HG03175 (cell line): ENCODE results near the gene RABL6.
"Not testable (repeated sequence)": the region's sequence is repeated elsewhere in the genome, so short reads cannot be mapped to it uniquely, and the experiment has no call there.

Experiments used
- ATAC-seq: cut with Tn5 transposase; IDR thresholded peaks from one replicate; pipeline ENCODE4 v1.9.1; 2021; ENCODE audit warnings: mild to moderate bottlenecking, moderate library complexity; ENCODE audit not compliant: unreplicated experiment

RABL6 gene

DNA sequence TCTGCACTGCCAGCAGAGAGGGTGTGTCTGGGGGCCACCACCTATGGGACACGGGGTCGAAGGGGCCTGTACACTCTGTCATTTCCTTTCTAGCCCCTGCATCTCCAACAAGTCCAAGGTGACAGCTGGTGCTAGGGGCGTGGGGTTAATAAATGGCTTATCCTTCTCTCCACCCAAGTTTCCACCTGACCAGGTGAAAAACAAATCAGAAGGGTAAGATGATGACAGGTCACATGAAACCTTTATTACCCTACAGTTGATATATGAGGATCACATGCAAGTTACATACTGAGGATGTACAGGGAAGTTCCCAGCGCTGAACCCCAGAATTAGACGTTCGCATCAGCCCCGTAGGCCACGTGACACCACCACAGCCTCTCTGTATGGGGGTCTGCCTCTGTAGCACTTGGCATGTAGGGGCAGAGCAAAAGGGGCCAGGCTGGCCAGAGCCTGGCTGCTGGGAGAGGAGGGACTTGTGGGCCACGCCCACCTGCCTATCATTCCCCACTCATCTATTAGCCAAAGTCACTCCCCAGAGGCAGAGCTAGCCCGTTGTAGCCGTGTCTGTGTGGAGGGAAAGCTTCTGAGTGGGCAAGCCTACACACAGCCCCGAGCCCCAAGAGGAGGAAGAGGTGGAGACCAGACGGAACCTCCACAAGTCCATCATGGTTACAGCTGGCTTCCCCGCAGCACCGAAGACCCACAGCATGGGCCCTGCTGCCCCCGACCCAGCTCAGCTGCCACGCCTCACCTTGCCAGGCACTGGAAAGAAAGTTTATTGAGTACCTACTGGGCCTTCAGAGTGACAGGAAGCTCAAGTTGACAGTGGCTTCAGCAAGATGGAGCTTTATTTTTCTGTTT lies 14.4 kb upstream of the RABL6 start:
- ATAC-seq, result no peak

DNA sequence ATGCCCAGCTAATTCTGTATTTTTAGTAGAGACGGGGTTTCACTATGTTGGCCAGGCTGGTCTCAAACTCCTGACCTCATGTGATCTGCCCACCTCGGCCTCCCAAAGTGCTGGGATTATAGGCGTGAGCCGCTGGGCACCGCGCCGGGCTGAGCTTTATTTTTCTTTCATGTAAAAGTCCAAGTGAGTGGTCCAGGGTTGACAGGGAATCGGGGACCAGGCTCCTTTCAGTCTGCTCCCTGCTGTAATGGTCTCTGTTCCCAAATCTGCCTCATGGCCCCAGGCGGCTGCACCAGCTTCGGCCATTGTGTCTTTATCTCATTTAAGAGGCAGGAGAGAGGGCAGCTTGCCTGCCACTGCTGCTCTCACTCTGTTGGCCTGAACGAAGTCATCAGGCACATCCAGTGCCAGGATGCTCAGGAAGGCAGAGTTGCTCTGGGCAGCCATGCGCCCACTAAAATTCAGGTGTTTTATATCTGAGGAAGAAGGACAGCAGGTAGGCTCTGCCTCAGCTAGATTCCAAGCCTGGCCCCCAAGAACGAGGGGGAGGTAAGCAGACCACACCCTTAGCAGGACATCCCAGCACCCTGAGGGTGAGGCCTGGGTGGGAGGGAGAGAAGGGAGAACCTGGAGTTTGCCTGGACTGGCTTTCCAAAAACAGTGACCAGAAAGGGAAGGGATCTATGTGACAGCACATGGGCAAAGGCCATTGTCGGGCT lies 13.3 kb upstream of the RABL6 start:
- ATAC-seq, result no peak

DNA sequence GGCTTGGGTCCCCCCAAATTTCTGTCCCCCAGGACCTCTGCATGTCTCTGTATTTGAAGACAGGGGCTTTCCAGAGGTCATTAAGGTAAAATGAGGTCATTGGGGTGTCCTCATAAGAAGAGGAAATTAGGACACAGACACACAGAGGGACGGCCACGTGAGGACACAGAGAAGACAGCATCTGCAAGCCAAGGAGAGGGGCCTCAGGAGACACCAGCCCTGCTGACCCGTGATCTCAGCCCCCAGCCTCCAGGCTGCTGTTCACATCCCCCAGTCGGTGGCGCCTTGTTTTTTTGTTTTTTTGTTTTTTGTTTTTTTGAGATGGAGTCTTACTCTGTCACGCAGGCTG lies 12.8 kb upstream of the RABL6 start:
- ATAC-seq, result no peak

DNA sequence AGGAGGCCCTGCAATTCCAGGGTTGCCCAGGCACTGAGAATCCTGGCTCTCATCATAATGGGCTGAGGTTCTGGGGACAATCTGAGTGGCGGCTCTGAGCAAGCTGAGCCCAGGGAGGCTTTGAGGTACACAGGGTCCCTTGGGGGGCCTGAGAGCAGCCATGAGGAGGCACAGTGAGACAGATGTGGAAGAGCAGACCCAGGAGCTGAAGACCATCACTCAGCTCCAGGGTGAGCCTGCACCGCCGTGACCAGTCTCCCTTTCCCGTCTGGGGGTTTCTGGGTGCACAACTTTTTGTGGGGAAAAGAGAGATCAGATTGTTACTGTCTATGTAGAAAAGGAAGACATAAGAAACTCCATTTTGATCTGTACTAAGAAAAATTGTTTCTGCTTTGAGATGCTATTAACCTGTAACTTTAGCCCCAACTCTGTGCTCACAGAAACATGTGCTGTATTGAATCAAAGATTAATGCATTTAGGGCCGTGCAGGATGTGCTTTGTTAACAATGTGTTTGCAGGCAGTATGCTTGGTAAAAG lies 11.4 kb upstream of the RABL6 start, which contains the start of gene CCDC183:
Gene CCDC183 (plus strand): TSS at position 101 of the 537 bp plus-strand sequence. CDS start 60 bp downstream, at position 161.
- no peak for ATAC-seq

DNA sequence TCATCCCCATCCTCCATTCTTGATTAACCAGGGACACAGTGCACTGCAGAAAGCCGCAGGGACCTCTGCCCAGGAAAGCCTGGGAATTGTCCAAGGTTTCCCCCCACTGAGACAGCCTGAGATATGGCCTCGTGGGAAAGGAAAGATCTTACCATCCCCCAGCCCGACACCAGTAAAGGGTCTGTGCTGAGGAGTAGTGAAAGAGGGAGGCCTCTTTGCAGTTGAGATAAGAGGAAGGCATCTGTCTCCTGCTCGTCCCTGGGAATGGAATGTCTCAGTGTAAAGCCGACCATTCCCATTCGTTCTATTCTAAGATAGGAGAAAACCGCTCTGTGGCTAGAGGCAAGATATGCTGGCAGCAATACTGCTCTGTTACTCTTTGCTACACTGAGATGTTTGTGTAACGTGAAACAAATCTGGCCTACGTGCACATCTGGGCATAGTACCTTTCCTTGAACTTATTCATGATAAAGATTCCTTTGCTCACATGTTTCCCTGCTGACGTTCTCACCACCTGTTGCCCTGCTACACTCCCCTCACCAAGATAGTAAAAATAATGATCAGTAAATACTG lies 10.9 kb upstream of the RABL6 start:
- not testable (repeated sequence) for ATAC-seq

DNA sequence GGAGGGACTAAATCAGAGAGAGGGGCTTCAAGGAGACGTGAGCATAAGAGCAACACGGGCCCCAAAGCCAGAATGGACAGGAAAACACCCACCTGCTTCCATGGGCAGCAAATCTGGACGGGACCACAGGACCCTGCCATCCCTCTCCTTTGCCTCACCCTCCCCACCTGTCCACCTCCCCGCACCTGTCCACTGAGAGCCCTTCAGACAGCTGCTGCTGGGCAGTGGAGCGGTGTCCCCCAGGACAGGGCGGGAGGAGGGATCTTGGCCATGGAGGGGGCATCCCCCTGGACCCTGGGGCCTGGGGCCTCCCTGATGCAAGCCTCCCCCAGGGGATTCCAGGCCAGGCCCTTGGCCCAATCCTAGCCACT lies 9.1 kb upstream of the RABL6 start:
- no peak for ATAC-seq

DNA sequence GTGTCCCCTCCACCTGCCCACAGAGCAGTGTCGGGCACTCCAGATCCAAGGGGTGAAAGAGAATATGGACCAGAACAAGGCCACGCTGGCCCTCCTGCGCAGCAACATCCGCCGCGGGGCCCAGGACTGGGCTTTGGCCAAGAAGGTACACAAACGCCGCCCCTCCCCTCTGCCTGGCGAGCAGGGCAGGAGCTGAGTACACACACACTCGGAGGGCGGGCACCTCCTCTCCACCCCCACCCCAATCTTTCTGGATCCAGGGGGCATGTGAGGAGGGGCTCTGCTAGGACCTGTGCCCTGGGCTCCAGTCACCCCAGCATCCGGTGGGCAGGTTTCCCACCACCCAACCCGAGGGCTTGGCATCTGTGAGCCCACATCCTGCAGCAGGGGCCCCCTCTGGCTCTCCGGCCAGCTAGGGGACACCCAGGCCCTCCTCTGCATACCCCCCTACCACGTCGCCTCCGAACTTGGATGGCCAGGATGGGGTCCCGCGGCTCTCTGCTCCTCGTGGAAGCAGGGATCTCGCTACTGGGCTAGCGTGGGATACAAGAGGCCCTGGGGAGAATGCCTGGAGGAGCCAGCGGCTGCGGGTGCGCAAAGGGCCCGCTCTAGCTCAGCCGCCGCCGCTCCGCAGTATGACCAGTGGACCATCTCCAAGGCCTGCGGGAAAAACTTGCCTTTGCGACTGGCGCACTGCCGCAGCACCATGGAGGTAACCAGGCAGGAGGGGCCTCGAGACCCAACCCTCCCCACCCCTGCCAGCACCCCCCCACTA lies 8.5 kb upstream of the RABL6 start:
- ATAC-seq, result no peak

DNA sequence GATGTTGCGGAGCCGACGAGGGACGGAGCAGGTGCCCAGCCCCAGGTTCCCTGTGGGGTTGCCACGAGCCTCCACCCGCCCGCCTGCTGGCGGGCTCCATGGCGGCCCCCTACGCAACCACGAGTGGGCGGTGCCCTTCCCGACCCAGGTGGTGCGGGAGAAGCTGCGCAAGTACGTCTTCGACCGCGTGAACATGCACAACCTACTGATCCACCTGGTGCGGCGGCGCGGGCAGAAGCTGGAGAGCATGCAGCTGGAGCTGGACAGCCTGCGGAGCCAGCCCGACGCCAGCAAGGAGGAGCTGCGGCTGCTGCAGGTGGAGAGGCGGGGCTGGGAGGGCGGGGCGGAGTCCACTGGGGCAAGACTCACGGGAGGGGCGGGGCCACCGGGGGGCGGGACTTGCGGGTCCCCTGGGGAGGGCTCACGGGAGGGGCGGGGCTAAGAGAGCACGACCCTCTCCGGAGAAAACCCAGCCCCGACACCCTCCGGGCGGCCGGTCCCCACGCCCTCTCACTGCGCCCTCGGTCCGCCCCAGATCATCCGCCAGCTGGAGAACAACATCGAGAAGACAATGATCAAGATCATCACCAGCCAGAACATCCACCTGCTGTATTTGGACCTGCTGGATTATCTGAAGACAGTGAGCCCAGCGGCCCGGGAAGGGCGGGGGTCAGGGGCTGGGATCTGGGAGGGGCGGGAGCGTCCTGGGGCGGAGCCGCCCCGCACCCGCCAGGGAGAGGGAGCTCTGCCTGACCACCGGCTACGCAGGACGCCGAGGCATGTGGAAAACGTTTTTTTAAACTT lies 7.7 kb upstream of the RABL6 start:
- ATAC-seq, result peak; percentile 51

DNA sequence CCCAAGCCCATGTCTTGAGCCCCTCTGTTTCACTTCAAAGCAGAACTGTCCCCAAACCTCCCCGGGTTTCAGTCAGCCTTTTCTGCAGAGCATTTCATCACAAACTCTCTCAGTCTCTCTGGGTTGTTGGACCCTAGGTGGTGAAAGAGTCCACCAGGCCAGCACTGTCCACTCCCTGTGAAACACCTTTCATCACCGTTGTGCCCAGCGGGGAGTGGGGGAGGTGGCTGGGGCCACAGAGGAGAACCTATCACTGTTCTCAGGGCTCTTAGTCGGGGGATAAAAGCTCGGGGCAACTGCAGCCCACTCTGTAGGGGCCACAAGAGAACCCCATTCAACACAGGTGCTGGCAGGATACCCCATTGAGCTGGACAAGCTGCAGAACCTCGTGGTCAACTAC lies 5.4 kb upstream of the RABL6 start:
- ATAC-seq, result no peak

DNA sequence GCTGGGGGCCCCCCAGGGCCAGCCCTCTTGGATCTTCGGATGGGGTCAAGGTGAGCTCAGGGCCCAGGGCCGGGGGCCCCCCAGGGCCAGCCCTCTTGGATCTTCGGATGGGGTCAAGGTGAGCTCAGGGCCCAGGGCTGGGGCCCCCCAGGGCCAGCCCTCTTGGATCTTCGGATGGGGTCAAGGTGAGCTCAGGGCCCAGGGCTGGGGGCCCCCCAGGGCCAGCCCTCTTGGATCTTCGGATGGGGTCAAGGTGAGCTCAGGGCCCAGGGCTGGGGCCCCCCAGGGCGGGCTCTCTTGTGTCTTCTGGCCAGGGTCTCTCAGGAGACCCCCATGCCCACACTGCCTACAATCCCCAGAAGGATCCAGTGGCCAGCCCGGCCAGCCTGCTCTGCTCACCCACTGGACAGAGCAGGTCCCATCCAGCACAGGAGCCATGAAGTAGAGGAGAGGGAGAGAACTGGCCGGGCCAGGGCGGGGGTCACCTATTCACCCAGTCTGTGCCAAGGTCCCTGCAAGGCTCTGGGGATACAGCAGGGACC lies 4.7 kb upstream of the RABL6 start:
- ATAC-seq, result not testable (repeated sequence)

DNA sequence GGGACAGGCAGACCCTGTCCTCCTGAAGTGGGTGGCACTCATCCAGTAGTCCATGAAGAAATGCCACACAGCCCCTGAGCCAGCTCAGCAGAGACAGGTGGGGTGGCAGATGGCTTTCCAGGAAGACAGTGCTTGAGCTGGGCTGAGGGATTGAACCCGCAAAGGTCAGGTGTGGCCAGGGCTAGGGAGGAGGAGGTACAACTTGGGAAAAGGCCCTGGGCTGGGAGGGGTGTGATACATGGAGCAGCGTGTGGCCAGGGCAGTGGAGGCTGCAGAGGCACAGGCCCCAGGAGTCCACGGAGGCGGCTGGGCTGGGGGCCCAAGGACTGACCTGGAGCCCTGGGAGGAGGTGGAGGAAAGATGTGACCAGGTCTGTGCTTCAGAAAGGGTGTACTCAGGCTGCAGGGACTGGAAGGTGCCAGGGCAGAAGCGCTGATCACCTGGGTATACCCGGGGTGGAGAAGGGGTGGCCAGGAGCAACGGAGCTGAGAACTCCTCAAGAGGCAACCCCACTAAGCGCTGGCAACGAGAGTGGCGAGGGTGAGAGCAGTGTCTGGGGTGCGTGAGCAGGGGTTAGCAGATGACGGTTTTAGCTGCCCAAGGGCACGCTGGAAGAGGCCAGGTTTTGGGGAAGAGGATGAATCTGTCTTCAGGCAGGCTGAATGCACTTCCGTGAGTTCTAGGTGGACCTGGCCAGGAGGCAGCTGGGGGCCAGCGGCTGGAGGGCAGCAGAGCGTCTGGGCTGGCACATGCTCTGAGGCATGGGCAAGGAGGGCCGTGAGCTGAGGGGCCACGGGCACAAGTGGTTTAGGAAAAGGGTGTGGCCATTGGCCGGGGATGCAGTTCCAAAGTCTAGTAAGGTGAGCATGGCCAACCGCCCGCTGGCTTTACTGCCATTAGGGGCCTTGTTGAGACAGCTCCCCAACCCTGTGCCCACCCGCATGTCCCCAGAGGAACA lies 3.9 kb upstream of the RABL6 start:
- ATAC-seq, result no peak

DNA sequence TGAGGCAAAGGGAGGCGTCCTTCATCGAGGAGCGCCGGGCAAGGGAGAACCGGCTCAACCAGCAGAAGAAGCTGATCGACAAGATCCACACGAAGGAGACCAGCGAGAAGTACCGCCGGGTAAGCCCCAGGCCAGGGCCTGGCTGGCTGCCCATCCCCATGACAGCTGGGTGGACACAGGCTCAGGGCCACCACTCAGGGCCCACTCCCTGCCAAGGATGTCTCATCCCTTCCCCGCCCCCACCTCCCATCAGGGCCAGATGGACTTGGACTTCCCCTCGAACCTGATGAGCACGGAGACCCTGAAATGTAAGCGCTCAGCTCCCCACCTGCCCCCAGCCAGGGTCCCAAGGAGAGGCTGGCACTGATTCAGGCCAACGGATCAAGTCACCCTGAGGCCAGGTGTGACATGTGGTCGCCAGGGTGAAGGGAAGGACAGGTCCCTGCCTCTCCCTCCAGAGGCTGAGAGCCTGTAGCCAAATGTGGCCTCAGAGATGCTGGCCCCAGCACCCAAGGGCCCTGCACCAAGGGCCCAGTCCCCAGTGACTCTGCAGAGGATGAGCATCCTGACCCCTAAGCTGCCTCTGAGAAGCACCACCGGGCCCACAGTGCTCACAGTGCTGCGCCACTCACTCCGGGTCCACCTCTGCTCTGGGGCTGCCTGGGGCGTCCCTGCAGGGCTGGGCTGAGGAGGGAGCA lies 3.1 kb upstream of the RABL6 start:
- ATAC-seq, result no peak

DNA sequence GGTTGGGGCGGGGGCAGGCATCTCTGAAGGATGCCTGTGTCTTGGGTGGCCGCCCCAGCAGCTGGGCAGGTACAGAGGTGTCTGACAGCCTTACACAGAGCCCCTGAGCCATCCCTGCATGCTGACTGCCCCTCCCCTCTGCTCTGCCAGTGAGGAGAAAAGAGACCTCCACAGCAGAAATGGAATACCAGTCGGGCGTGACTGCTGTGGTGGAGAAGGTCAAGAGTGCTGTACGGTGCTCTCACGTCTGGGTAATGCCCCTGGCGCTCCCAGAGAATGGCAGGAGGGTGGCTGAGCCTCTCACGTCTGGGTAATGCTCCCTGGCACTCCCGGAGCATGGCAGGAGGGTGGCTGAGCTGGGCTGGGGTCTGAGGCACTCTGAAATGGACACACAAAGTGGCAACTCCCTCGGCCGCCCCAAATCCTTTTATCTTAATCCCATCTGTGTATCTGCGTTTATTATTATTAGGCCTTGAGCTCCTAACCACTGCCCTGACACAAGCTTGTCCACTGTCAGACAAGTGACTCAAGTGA lies 2.5 kb upstream of the RABL6 start:
- ATAC-seq, result no peak

DNA sequence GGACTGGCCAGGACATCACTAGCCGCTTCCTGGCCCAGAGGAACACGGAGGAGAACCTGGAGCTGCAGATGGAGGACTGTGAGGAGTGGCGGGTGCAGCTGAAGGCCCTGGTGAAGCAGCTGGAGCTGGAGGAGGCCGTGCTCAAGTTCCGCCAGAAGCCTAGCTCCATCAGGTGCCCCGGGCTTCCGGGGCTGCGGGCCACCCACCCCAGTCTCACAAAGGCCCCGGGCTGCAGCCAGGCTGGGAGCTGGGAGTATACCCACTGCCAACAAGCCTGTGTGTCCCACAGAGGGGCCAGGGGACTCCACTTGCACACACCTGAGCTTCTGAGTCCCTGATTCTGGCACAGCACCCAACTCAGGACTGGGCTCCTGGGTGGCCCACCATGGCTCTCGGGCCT lies 1.7 kb upstream of the RABL6 start:
- no peak for ATAC-seq

DNA sequence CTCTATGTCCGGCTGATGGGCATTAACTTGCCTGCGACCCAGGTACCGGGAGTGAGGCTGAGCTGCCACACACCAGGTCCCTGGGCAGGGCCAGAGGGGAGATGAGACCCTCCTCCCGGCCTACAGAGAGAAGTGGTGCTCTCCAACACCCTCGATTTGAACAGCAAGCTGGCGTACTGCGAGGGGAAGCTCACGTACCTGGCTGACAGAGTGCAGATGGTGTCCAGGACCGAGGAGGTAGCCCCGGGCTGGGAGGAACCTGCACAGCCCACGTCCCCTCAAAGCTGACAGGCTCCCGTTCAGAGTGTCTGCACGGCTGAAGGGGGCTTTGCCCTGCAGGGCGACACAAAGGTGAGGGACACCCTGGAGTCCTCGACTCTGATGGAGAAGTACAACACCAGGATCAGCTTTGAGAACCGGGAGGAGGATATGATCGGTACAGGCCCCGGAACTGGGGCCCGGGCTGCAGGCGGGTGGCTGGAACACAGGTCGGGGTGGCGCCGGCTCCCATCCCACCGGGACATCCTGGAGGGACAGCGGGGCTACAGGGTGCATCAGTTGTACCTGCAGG lies 1.0 kb upstream of the RABL6 start:
- ATAC-seq, result no peak

DNA sequence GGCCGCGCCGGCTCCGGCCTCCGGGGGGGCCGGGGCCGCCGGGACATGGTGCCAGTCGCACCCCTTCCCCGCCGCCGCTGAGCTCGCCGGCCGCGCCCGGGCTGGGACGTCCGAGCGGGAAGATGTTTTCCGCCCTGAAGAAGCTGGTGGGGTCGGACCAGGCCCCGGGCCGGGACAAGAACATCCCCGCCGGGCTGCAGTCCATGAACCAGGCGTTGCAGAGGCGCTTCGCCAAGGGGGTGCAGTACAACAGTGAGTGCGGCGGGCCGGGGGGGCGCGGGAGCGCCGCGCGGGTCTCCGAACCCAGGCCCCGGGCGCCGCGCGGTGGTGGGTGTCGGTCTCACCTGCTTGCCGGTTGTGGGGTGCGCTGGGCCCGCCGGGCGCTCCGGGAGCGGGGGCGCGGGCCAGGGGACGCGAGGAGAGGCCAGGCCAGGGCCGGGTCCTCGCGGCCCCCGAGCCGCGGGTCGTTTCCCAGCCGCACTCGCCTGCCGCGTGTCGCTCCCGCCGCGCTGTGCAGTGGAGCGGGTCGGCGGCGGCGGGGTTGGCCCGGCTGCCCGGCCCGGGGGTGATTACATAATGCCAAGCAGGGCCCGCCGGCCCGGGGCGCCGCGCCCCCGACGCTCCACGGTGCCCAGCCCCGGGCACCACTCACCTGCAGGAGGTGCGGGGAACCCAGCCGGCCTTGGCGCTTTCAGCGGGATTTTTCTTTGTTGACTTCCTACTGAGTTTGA lies 492 bp downstream of the RABL6 start:
- peak; percentile 30 for ATAC-seq

DNA sequence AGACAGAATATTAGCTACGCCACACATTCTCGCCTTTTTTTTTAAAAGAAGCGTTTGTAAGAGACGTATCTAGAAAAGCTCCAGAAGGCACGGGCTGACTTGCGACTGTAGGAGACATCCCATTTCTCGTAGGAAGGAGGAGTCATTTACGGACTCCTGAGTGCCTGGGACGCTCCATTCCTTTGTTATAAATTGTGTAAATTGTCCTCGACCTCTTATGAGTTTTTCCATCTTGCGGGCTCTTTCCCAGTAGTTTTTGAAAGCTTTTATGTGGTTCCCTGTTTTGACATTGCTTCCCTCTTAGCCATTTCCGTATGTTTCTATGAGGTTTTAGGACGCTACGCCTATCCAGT lies 1.0 kb downstream of the RABL6 start:
- ATAC-seq, result no peak
